HG03108 (cell line): ENCODE measurements around the gene MVB12B.
"Not testable (repeated sequence)": the region's sequence is repeated elsewhere in the genome, so short reads cannot be mapped to it uniquely, and the experiment has no call there.

Experiments used
- ATAC-seq: cut with Tn5 transposase; IDR thresholded peaks from one replicate; pipeline ENCODE4 v1.9.1; 2021; ENCODE audit warnings: moderate library complexity; ENCODE audit not compliant: unreplicated experiment

MVB12B gene, protein sequence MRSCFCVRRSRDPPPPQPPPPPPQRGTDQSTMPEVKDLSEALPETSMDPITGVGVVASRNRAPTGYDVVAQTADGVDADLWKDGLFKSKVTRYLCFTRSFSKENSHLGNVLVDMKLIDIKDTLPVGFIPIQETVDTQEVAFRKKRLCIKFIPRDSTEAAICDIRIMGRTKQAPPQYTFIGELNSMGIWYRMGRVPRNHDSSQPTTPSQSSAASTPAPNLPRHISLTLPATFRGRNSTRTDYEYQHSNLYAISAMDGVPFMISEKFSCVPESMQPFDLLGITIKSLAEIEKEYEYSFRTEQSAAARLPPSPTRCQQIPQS

DNA sequence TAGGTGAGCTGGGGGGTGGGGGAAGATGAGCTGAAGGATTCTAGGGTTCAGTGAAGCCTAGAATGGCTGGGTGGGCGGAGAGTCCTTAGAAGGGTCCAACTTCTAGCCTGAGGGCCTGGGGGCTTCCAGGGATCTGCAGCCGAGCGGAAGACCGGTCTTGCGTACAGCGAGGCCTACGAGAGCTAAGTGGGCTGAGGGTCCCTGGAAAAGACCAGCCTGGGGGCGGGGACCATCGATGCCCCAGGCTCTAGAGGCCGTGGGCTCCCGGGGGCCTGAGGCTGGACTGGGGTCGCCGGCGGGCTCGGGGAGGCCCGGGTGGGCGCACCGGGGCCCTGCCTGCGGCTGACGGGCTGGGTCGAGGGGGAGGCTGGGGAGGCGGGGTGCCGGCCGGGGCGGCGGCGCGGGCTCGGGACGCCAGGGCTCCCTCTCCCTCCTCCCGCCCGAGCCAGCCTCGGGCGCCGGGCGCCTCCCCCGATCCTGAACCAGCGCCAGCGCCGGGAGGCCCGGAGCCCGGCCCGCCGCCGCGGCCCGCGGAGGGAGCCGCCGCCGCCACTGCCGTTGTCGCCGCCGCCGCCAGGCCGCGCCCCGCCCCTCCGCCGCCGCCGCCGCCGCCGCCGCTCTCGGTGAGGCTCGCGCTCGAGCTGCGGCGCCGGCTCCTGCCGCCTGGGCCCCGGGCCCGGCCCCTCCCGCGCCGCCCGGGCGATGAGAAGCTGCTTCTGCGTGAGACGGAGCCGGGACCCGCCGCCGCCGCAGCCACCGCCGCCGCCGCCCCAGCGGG, at the start of gene MVB12B:
TSS of gene MVB12B (plus strand) at position 602 of the 778 bp plus-strand sequence. CDS start at position 703, 101 bp downstream.
- no peak for ATAC-seq

DNA sequence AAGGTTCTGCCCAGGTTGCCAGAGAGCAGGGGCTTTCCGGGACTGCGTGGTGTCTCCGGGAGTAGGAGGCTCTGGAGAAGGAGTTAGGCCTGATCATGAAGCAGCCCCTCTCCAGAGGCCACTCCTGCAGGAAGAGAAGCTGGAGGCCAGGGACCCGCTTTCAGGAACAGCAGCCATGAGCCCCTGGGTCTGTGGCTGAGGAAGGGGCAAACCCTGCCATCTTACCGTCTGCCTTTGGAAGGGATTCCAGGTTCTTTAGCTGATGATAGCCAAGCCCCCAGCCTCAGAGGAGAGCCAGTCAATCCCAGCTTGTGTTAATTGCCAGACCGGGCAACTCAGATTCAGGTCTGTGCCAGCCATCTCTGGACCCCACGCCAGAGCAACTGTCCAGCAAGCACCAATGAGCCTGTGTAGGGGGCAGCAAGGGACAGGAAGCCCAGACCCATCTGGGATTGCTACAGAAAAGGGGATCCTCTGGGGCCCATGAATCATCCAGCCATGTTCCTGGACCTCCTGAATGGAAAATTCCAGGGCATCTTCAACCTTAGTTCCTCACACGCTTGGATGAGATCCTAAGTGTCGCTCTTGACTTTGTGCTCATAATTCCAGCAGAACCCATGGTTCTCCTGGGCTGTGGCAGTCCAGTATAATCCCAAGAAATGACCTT, 42.7 kb upstream of the MVB12B start:
- no peak for ATAC-seq

DNA sequence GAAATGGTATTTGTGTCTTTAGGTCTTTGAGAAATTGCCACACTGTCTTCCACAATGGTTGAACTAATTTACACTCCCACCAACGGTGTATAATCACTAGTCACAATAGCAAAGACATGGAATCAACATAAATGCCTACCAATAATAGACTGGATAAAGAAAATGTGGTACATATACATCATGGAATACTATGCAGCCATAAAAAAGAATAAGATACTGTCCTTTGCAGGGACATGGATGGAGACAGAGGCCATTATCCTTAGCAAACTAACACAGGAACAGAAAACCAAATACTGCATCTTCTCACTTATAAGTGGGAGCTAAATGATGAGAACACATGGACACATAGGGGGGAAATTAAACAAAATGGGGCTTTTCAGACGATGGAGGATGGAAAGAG, 41.0 kb upstream of the MVB12B start:
- ATAC-seq = not testable (repeated sequence)

DNA sequence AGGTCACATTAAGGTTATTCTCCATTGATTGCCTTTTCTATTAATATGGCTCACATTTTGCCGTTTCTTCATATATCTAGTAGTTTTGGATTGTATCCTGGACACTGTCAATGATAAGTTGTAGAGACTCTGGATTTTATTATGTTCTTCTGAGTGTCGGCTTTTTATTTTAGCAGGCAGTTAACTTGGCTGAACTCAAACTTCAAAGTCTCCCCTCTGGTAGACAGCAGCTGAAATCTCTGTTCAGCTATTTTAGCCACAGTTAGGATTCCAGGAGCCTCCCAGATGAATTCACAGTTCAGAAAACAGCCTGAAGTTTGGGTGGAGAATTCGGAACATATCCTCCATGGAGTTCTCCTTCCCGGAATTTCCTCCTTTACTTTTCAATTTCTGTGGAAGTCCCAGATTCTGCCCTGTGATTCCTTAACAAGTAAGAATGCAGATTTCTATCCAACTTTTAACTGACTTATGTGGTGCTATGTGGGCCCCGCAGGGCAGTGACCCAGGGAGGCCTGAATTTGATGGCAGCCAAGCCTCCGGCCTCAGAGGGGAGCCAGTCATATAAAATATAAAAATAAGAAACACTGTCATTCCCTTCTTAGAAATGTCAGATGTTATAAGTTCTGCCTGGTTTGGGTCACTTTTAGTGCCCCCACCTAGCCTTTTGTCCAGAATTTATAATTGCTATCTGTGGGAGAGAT, 39.3 kb upstream of the MVB12B start:
- no peak for ATAC-seq

DNA sequence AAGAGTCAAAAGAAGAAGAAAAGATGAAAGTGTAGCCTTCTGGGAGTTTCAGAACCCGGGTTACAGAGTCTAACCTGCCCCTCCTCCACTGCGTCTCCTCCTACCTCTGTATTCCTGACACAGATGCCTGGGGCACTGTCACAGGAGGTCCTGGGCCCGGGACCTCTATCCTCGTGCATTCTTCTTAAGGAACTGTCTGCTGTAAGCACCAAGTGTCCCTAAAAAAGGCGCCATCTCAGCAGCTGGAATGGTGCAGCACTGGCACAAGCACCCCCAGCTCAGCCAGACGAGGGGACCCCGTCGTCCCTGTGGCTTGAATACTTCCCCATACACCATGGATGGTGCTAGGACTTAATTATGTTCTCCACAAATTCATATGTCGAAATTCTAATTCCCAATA, 35.8 kb upstream of the MVB12B start:
- ATAC-seq = no peak

DNA sequence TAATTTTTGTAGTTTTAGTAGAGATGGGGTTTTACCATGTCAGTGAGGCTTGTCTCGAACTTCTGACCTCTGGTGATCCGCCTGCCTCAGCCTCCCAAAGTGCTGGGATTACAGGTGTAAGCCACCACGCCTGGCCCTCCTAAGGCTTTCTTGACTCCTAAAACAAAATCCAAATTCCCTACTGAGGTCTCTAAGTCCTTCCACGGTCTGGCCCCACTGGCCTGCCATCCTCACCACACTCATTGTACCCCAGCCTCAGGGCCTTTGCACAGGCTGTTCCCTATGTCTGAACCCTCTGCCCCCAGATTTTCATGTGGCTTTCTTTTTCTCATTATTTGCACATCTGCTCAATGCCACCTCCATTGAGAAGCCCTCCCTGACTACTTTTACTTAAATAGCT, 34.7 kb upstream of the MVB12B start:
- ATAC-seq = no peak

DNA sequence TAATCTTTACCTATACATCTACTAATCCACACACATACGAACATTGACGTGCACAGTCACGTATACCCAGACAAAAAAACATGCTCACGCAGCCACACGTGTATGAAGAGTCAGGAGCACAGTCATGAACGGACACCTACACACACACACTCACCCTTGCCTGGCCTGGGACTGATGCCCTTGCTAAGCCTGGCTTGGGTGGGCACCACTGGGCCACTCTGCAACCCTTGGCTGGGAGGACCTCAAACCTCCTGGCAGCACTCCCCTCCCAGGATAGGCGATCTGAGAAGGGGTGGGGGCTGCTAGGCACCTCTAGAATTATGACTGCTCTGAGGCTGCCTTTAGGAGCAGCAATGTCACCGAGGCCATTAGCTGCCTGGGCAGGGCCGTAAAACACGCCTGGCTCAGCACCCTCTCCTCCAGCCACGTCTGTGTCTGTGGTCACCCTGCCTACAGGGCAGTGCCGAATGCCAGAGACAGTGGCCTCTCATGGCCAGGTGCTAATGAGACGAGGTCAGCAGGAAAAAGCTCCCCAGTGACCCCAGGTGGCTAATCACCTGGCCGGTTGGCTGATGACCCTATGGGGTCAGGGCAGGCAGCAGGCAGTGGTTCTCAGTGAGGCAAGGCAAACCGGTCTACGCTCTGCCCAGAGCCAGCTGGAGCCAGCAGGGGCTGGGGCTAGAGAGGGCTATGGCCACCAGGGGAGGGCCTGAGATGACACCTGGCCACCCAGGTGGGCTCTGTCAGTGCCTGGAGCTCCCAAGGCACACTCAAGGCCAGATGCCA, 33.7 kb upstream of the MVB12B start:
- no peak for ATAC-seq

DNA sequence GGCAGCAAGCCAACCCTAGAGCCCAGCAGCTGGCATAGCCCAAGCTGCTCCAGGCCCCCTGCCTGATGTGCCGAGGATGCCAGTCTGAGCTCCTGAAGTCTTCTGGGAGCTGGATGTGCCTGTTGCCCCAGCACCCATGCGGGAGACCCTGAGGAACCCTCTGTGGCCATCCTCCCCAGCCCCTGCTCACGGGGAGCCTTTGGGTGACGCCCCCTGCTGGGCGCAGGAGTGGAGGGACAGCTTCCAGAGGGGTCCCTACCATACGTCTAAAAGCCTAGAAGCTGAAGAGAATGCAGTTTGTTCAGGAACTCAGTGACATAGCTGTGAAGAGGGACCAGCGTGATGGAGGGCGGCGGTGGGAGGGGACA, 33.1 kb upstream of the MVB12B start:
- ATAC-seq = no peak

DNA sequence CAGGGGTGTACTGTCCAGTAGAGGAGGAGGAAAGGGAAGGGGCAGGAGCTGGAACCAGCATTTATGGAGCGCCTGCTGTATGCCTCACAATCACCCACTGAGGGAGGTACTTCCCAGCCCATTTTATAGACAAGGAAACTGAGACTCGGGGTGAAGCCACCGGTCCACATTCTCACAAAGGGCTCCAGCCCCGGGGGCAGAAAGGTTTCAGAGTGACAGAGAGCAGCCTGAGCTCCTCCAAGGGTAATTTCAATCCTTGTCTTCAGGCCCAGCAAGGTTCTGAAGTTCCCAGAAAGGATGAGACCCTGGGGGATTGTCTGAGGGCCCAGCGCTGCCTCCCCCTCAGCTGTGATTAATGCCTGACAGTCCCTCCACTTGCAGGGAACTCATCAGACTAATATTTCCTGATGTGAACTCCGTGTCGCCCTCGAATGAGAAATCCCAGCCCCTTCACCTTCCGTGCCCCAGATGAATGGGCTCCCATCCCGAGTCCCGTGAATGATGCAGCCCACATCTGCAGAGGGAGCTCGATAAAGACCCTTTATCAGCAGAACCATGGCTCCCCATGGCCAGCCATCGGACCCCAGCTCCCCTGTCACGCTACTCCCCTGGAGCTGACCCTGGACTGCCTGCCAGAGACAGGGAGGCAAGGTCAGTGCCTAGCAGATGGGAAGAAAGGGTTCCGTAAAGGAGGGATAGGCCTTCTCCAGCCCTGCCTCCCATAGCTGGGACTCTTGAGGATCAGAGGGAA, 32.1 kb upstream of the MVB12B start:
- ATAC-seq = no peak

DNA sequence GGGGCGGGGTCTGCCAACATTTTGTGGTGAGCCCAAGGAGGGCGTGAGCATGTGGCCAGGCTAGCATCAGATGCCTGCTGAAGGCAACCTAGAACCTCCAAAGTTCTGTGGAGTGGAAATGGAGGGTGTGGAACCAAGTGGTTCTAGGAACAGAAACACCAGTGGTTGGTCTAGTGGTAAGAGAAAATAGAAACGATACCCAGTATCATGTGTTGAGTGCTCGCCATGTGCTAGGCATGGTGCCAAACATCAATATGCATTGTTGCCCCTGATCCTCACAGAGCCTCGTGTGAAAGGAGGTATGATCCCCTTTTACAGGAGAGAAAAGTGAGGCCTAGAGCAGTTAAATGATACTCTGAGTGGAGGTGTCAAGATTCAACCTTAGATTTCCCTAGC, 31.5 kb upstream of the MVB12B start:
- ATAC-seq = no peak

DNA sequence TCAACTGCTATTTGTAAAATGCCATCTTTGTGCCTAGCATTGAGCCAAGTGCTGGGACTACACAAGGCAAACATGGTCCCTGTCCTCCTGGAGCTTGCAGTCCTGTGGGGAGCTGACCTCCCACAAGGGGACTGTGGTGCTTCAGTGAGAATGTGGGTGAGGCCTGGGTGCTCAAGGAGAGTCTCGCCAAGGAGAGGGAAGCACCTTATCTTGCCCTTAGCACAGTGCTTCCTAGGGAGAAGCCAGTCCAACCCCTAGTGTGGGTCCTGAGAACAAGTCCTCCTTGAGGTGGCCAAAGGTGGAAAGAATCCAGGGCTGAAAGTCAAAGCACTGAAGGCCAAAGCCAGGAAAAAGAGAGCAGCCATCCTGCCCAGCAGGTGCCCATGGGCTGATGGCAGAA, 31.1 kb upstream of the MVB12B start:
- ATAC-seq = no peak

DNA sequence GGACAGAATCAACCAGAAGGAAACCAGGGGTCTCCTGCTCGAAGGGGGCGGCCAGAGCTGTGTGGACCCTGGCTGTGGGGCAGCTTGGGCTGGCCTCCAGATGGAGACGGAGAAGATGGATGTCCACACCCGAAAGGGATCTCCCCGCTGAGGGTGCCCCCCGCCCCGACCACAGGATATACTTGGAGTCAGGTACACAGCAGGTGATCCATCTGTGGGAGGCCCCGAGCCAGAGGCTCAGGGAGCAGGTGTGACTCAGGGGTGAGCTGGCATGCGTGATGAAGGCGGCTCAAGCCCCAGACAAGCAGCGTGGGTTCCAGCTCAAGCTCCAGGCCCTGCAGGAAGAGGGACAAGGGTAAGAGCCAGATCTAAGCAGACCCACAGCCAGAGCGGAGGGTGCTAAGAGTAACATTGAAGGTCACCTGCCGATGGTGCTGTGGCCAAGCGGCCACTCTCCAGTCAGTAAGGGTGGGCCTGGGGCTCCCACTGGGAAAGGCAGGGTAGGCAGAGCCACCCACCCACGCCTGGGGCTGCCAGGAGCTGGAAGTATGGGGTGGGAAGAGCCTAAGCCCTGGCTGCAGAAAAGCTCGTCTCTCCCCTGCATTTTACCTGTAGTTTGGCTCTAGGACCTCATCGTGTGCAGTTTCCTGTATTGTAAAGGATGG, 30.6 kb upstream of the MVB12B start:
- no peak for ATAC-seq

DNA sequence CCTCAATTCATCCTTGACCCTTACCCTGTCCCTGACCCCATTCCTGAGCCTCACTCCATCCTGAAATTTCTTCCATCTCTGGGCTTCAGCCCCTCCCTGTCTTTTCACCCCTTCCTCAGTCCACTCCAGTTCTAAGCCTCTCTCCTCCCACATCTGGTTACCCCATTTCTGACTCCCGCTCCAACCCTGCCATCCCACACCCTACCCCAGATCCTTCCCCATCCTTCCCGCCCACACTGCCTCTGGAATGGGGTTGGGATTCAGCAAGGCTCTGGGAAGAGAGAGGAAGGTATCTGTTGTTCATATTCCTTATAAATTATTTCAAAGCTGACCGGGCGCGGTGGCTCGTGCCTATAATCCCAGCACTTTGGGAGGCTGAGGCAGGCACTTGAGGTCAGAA, 29.9 kb upstream of the MVB12B start:
- ATAC-seq = no peak

DNA sequence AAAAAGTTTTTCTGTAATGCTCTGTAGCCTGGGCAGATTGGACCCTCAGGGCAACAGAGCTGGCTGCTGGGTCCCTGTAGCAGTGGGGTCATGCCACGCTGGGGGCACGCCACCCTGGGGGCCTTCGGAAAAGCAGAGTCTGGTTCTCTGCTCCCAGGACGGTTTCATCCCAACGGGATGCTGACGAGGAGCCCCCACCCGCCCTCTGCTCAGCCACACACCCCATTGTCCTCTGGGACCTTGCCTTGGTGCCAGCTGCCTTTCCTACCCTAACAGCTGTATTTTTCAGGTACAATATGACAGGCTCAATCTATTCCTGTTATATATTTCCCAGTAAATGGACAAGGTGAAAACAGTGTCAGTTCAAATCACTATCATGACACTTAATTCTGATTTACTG, 29.0 kb upstream of the MVB12B start:
- ATAC-seq = no peak

DNA sequence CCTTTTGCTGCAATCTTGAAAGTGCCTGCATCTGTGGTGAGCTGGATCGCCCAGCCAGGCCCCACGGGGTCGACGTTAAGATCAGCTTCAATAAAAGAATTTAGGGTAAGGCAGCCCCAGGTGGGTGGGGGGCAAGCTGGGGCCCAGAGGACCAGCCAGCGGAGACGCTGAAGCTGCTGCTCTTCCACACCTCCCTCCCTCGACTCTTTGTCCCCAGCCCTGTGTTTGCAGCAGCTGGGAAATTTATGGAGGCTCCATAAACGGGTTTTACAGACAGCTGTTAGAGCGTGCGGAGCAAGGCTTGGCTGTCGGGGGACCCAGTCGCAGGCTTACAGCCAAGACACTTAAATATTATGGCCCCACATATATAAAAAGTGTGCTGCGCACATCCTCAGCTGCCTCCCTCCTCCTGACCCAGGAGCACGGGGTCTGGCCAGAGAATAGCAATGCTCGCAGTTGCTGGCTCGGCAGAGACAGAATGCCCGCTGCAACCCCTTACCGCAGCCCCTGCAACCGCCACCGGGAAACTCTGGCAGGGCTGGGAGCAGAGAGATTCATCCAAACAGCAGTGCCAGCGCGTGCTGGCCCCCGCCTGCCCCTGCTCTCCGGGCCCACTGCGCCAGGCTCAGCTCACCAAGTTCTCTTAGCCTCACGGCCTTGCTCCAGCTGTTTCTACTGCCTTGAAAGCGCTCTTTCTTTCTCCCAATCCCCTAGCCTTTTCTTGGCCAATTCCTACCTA, 28.4 kb upstream of the MVB12B start:
- no peak for ATAC-seq

DNA sequence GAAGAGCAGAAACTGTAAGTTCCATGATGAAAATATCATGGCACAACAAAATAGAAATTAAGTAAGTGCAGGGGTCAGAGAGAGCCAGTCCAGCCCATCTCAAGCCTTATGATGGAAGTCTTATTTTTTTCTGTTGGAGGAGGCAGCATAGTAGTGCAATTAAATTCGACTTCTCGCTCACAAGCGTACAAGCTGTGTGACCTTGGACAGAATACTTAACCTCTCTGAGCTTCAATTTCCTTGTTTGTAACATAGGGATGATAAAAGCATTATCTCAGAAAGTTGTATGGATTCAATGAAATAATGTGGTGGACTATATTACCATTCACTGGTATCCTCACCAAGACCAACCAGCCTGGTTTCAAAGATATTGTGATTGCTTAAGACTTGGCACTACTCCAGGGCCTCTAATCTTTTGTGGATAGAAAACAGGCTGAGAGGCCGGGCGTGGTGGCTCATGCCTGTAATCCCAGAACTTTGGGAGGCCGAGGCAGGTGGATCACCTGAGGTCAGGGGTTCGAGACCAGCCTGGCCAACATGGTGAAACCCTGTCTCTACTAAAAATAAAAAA, 26.8 kb upstream of the MVB12B start:
- ATAC-seq = no peak

DNA sequence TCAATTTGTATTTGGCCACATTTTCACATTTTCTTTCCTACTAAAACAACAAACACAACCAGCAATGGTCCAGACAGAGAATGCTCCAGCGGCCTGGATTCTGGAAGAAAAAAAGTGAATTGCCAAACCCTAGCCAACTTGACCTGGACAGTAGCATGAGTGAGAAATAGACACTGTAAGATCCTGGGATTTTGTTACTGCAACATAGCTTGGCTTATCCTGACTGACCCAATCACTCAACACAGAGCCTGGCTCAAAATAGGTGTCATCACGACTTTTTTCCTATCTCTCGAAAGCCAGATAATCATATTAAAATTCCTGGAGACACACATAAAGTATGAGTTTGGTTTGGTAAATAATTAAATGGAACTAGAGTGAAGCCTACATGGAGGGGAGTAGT, 25.4 kb upstream of the MVB12B start:
- ATAC-seq = no peak

DNA sequence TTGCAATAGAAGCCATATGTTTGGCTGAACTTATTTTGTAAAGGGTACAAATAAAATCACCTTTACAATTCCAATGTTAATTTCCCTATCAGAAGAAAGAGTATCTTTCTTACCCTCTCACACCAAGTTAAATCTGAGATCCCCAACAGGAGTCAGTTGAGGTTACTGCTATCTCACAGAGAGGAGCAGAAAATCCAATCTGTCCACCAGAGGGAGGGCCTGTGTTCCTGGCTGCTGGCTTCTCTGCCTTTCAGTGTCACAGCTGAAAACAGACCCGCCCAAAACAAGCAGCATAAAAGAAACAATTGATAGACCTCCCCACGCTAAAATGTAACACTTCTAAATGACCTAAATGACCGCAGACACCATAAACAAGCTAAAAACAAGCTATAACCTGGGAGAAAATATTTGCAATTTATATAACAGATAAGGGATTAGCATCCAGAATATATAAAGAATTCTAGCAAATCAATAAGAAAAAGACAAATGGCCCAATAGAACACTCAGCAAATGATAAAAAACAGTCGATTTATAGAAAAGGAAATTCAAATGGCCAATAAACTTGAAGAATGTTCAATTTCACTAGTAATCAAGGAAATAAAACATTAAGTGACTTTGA, 24.5 kb upstream of the MVB12B start:
- no peak for ATAC-seq
